Middle frontal gyrus (tissue), 1 donor: ENCODE data around the gene CD27.
"Not testable (repeated sequence)": the region's sequence is repeated elsewhere in the genome, so short reads cannot be mapped to it uniquely, and the experiment has no call there.

Source experiments
- DNase-seq: peaks from one replicate; pipeline ENCODE4 v3.0.0-alpha.2; 2015; ENCODE audit warnings: low spot score; ENCODE audit errors: extremely low spot score

Gene CD27

GRCh38 chr12:6461401-6462233, 16.9 kb downstream of the CD27 start:
- no peak for DNase-seq

DNA sequence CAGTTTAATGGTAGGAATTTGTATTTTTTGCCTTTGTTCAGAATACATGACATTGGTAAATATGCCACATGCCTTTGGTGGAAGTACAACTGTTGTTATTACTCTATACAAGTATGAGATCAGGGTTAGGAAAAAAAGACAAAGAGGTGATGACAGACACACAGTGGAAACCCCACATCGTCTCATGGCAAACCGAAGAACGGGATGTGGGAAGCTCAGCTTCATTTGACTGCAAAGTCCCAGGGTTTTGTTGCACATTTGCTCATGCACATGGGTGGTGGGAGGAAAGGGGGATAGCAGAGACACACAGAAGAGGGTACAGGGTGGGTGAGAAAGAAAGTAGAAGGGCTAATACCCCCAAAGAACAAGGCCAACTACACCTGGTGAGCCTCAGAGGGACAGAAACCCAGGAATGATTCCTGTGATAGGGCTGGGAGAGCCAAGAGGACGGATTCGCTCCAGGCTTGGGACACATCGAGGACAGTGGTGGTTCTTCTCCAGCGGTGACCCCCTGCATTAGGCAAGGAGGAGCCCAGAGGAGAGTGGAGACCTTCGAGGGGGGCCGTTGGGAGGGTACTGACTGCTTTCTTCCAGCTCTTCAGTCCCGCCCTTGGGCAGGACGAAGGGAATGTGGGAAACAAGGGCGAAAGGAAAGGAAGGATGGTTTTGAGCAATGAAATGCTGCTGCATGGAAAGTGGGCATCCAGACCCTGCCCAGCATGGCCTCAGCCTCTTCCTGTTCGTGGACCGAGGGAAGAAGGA, 17.7 kb downstream of the CD27 start:
- DNase-seq = no peak

GRCh38 chr12:6463216-6463615, 18.5 kb downstream of the CD27 start:
- no peak for DNase-seq

DNA sequence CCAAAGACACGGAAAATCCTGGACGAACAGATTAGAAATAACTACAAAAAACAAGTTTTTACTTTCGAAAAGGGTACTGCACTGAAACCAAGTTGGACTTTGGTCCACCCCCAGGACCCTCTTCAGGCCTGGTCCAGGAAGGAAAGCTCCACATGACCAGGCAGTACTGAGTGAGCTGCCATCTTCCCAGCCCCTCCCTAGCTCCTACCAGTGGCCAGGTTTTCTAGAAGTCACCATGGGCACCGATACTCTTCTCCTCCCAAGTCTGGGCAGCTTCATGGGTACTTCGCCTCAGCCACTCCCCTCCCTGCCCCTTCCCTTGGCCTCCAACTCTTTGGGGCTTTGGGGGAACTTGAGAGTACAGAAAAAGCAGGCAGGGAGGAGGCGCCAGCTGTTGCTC, 19.1 kb downstream of the CD27 start:
- DNase-seq = no peak

- DNase-seq = no peak
These were observed 19.8 kb downstream of the CD27 start for GRCh38 chr12:6464531-6464930.

DNA sequence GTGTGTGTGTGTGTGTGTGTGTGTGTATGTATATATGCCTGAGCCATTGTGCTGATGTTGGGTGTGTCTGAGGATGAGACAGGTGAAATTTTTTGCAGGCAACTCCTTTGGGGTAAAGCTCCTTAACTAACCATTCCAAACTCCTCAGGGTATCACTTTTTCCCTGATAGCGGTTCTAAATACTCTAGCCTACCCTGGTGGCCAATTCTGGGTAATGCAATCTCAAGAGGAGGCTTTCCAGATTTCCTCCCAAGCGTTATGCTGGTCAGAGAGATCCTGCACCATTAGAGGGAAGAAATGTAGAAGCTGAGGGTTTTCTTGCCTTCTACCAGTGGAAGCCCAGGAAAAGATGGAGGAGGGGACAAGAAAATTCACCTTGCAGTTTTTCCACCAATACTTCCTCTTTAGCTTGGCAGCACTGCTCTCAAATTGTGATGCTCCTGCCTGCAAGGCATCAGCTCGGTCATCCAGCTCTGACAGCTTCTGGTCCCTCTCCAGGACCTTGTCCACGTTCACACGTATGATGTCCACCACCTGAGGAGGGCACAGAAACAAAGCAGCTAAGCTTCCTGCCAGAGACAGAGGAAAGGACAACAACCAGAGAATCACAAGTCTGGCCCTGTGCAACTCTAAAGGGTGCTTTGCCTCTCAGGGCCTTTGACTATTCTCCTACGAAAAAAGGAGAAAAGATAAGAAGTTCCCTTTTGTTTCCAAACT, 20.9 kb downstream of the CD27 start:
- peak; percentile 42 for DNase-seq

DNA sequence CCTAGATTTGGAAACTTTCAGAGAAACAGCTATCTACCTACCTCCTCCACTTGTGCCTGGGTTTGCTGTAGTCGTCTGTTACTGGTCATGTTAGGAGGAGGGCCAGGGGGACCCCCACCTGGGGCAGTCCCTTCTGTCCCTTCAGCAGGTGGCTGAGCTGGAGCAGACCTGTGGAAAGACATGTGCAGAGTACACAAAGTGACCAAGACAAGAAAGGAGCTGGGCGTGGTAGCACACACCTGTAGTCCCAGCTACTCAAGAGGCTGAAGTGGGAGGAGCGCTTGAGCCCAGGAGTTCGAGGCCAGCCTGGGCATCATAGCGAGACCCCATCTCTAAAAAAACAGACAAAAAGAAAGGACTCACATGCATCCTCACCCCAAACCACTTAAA, 21.4 kb downstream of the CD27 start:
- DNase-seq = no peak

DNA sequence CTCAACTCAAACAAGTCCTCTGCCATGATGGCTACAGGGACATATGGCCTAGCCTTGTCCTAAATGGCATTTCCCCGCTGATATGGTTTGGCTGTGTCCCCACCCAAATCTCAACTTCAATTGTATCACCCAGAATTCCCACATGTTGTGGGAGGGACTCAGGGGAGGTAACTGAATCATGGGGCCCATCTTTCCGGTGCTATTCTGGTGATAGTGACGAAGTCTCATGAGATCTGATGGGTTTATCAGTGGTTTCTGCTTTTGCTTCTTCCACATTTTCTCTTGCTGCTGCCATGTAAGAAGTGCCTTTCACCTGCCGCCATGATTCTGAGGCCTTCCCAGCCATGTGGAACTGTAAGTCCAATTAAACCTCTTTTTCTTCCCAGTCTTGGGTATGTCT, 22.0 kb downstream of the CD27 start:
- DNase-seq = not testable (repeated sequence)

- DNase-seq = not testable (repeated sequence)
These were observed 23.0 kb downstream of the CD27 start for GRCh38 chr12:6467571-6468282.

DNA sequence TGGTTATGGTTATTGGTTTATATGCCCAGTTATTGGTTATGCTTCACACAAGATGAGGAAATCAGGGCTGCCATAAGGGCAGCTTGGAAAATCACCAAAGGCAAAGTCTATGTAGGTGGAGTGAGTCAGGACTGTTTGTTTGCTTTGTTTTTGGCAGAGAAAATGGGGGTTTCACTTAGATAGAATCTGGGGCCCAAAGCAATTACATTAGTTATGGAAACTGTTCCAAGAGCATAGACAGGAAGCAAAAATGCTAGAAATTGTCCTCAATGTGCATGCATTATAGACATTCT, 23.5 kb downstream of the CD27 start:
- DNase-seq = no peak

GRCh38 chr12:6469092-6469491, 24.3 kb downstream of the CD27 start:
- no peak for DNase-seq

DNA sequence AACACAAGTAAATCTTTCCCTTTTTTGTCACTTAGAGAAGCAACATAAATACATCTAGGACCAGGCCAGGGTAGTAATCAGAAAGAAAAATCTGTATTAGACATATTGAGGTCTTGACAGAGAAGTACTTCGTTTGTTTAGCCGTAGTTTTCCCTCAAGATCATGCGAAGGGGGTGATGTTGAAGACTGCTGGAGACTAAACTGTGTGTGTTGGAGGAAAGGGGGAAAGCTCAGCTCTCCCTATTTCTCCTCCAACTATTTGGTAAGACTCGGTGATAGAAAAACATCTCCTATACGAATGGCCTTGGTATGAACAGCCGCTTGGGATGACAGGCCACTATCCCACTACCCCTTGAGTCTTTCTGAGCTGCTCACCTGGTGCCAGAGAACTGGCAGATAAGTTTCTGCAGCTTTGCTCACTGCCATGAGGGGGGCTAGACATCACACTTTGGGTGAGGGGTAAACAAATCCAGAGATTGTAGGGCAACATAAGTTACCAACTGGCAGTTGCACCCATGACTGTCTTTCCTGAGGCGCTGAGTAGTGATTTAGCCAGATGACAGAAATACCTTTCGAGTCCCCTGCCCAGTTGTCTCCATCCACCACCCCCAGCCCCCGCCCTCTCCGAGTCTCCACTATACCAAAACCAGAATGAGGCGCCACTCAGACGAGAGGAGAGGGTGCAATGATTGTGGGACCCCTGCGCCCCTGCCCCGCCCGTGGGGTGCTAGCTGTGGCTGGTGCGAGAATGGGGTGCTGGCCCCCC, 25.0 kb downstream of the CD27 start:
- DNase-seq = no peak

- DNase-seq = peak; percentile 93
These were observed 25.8 kb downstream of the CD27 start, which contains the start of gene VAMP1 for GRCh38 chr12:6470375-6471163. Gene VAMP1 (minus strand): TSS chr12:6470677. CDS start chr12:6470531, 146 bp downstream.

DNA sequence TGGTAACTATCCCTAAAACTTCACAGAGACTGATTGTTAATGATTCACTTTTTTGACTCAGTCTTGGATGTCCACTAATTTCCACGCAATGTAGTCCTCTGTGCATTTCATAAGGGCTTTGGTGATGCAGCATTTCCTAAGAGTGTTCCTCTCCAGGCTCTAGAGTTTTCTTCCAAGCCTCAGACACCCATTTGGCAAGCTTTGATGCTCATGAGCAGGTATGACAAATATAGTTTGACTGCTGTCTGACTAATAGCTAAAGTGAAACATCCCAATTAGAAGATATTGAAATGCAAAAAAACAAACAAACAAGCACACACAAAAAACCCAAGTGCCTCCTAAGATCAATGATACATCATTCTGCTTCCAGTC, 27.2 kb downstream of the CD27 start:
- no peak for DNase-seq

GRCh38 chr12:6472491-6472890, 27.7 kb downstream of the CD27 start:
- no peak for DNase-seq

DNA sequence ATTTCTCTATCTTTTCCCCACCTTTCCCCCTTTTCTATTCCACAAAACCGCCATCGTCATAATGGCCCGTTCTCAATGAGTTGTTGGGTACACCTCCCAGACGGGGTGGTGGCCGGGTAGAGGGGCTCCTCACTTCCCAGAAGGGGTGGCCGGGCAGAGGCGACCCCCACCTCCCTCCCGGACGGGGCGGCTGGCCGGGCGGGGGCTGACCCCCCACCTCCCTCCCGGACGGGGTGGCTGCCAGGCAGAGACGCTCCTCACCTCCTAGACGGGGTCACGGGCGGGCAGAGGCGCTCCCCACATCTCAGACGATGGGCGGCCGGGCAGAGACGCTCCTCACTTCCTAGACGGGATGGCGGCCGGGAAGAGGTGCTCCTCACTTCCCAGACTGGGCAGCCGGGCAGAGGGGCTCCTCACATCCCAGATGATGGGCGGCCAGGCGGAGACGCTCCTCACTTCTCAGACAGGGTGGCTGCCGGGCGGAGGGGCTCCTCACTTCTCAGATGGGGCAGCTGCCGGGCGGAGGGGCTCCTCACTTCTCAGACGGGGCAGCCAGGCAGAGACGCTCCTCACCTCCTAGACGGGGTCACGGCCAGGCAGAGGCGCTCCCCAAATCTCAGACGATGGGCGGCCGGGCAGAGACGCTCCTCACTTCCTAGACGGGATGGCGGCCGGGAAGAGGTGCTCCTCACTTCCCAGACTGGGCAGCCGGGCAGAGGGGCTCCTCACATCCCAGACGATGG, 30.6 kb downstream of the CD27 start:
- not testable (repeated sequence) for DNase-seq

GRCh38 chr12:6476489-6476888, 31.7 kb downstream of the CD27 start:
- no peak for DNase-seq

DNA sequence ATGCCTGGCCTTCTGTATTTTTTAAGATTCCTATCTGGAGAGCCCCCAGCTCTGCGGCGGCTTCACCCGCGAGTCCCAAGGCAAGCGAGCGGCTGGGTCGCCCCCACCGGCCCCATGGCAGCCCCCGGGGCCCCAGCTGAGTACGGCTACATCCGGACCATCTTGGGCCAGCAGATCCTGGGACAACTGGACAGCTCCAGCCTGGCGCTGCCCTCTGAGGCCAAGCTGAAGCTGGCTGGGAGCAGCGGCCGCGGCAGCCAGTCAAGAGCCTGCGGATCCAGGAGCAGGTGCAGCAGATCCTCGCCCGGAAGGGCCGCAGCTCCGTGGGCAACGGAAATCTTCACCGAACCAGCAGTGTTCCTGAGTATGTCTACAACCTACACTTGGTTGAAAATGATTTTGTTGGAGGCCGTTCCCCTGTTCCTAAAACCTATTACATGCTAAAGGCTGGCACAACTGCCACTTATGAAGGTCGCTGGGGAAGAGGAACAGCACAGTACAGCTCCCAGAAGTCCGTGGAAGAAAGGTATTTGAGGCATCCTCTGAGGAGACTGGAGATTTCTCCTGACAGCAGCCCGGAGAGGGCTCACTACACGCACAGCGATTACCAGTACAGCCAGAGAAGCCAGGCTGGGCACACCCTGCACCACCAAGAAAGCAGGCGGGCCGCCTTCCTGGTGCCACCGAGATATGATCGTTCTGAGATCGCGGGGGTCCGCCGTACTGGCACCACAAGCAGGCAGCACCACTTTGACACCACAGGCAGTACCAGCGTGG, 33.0 kb downstream of the CD27 start:
- not testable (repeated sequence) for DNase-seq

DNA sequence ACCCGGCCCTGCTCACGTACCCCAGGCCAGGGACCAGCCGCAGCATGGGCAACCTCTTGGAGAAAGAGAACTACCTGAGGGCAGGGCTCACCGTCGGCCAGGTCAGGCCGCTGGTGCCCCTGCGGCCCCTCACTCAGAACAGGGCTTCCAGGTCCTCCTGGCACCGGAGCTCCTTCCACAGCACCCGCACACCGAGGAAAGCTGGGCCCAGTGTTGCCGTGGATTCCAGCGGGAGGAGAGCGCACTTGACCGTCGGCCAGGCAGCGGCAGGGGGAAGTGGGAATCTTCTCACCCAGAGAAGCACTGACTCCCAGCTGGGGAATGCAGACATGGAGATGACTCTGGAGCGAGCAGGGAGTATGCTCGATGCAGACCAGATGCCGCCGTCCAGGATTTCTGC, 33.7 kb downstream of the CD27 start:
- DNase-seq = no peak
